MM.1S (cell line): ENCODE measurements around the gene OS9.

ENCODE experiments used
- DNase-seq: peaks from one replicate; pipeline ENCODE4 v3.0.0-alpha.2; 2015
- H2AFZ ChIP-seq: fragments of 300-600 bp; sonication (generic); 2 replicates; pipeline ENCODE4 v1.6.0; 2016; ENCODE audit warnings: antibody characterized with exemption, low read length
- H3F3A ChIP-seq: fragments of 300-600 bp; sonication (generic); 2 replicates; pipeline ENCODE4 v1.6.1; 2016; ENCODE audit warnings: mild to moderate bottlenecking, antibody characterized with exemption, low read length, moderate library complexity, mixed read lengths; ENCODE audit not compliant: insufficient read depth
- H3K27ac ChIP-seq: fragments of 300-600 bp; sonication (generic); 2 replicates; pipeline ENCODE4 v1.5.1; 2016; ENCODE audit warnings: mild to moderate bottlenecking, low read length
- H3K27me3 ChIP-seq: fragments of 300-600 bp; sonication (generic); replicated peaks from 2 replicates; pipeline ENCODE4 v1.6.0; 2016; ENCODE audit warnings: low read length; ENCODE audit not compliant: insufficient read depth
- H3K36me3 ChIP-seq: fragments of 300-600 bp; sonication (generic); replicated peaks from 2 replicates; pipeline ENCODE4 v1.6.1; 2016; ENCODE audit warnings: mild to moderate bottlenecking, low read length, mixed read lengths; ENCODE audit not compliant: insufficient read depth
- H3K4me1 ChIP-seq: fragments of 300-600 bp; sonication (generic); 2 replicates; pipeline ENCODE4 v1.6.1; 2016; ENCODE audit warnings: low read length, mixed read lengths
- H3K4me2 ChIP-seq: fragments of 300-600 bp; sonication (generic); 2 replicates; pipeline ENCODE4 v1.6.0; 2016; ENCODE audit warnings: low read depth, low read length
- H3K4me3 ChIP-seq: fragments of 300-600 bp; sonication (generic); 2 replicates; pipeline ENCODE4 v1.5.1; 2016; ENCODE audit warnings: low read length, mixed read lengths
- H3K79me2 ChIP-seq: fragments of 300-600 bp; sonication (generic); 2 replicates; pipeline ENCODE4 v1.6.1; 2016; ENCODE audit warnings: mixed run types, low read length, mixed read lengths
- H3K9ac ChIP-seq: fragments of 300-600 bp; sonication (generic); 2 replicates; pipeline ENCODE4 v1.6.1; 2016; ENCODE audit warnings: low read length, mixed read lengths
- H3K9me2 ChIP-seq: fragments of 300-600 bp; sonication (generic); replicated peaks from 2 replicates; pipeline ENCODE4 v1.6.1; 2016; ENCODE audit warnings: mild to moderate bottlenecking, low read length, mixed read lengths; ENCODE audit not compliant: insufficient read depth
- H3K9me3 ChIP-seq: fragments of 300-600 bp; sonication (generic); replicated peaks from 2 replicates; pipeline ENCODE4 v1.6.1; 2016; ENCODE audit warnings: mild to moderate bottlenecking, low read length, mixed read lengths; ENCODE audit not compliant: insufficient read depth
- H4K20me1 ChIP-seq: fragments of 300-600 bp; sonication (generic); 2 replicates; pipeline ENCODE4 v1.6.1; 2016; ENCODE audit warnings: mild to moderate bottlenecking, low read length, moderate library complexity, mixed read lengths; ENCODE audit not compliant: insufficient read depth
- EZH2 ChIP-seq: fragments of 300-600 bp; sonication (generic); optimal IDR thresholded peaks from 2 replicates; pipeline ENCODE3; 2017; ENCODE audit warnings: low read depth, mild to moderate bottlenecking, antibody characterized with exemption, low read length, mixed read lengths
- EZH2phosphoT487 ChIP-seq: fragments of 300-600 bp; sonication (generic); IDR thresholded peaks from 2 replicates; pipeline ENCODE4 v1.6.1; 2018; ENCODE audit warnings: antibody characterized with exemption, low read length
- TF ChIP-seq, protein P1 (sequence below): fragments of 300-600 bp; sonication (generic); IDR thresholded peaks from 2 replicates; pipeline ENCODE4 v1.5.1; 2016; ENCODE audit warnings: antibody characterized with exemption, low read length, mixed read lengths

OS9 gene

DNA sequence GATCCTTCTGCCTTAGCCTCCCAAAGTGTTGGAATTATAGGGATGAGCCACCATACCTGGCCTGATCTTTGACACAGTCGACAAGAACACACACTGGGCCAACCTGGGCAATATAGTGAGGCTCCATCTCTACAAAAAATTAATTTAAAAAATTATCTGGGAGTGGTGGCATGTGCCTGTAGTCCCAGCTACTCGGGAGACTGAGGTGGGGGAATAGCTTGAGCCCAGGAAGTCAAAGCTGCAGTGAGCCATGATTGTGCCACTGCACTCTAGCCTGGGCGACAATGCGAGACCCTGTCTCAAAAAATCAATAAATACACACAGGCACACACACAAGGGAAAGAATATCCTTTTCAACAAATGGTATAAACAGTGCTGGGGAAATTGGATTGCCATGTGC, 6.1 kb upstream of the OS9 start:
- Histone ChIP-seq H3K4me1 (no peaks in the 10 kb centered on the region), H2AFZ (no peak overlapping the region)
- DNase-seq: no peak

DNA sequence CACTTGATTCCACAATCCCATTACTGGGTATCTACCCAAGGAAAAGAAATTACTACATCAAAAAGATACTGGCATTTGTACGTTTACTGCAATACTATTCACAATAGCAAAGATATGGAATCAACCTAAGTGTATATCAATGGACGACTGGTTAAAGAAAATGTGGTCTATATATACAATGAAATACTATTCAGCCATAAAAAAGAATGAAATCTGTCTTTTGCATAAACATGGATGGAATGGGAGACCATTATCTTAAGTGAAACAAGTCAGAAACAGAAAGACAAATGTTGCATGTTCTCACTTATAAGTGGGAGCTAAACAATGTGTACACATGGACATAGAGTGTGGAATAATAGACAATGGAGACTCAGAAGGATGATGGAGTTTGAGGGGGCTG, 5.0 kb upstream of the OS9 start:
- no peaks in the 10 kb centered on the region for H3F3A ChIP-seq
- H2AFZ ChIP-seq: no peak overlapping the region
- H3K9me3 ChIP-seq: no peaks in the 10 kb centered on the region
- no peak overlapping the region for H3K4me2 ChIP-seq
- TF ChIP-seq, protein P1, sequence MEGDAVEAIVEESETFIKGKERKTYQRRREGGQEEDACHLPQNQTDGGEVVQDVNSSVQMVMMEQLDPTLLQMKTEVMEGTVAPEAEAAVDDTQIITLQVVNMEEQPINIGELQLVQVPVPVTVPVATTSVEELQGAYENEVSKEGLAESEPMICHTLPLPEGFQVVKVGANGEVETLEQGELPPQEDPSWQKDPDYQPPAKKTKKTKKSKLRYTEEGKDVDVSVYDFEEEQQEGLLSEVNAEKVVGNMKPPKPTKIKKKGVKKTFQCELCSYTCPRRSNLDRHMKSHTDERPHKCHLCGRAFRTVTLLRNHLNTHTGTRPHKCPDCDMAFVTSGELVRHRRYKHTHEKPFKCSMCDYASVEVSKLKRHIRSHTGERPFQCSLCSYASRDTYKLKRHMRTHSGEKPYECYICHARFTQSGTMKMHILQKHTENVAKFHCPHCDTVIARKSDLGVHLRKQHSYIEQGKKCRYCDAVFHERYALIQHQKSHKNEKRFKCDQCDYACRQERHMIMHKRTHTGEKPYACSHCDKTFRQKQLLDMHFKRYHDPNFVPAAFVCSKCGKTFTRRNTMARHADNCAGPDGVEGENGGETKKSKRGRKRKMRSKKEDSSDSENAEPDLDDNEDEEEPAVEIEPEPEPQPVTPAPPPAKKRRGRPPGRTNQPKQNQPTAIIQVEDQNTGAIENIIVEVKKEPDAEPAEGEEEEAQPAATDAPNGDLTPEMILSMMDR: no peak
- TF ChIP-seq EZH2phosphoT487 (no peak), EZH2 (no peak)
- no peaks in the 10 kb centered on the region for H3K27me3 ChIP-seq
- H3K4me1 ChIP-seq: no peaks in the 10 kb centered on the region
- DNase-seq: no peak
- no peak overlapping the region for H3K9ac ChIP-seq
- H3K79me2 ChIP-seq: no peaks in the 10 kb centered on the region
- H4K20me1 ChIP-seq: no peaks in the 10 kb centered on the region
- no peaks in the 10 kb centered on the region for H3K36me3 ChIP-seq
- no peak overlapping the region for H3K27ac ChIP-seq
- no peaks in the 10 kb centered on the region for H3K9me2 ChIP-seq
- no peak overlapping the region for H3K4me3 ChIP-seq

More for the DNA sequence above, 6.1 kb upstream of the OS9 start:
- Histone ChIP-seq H3K9me2 (no peaks in the 10 kb centered on the region), H3K9me3 (no peaks in the 10 kb centered on the region), H3K4me3 (no peak overlapping the region), H4K20me1 (no peaks in the 10 kb centered on the region), H3K4me2 (no peak overlapping the region), H3K27me3 (no peaks in the 10 kb centered on the region), H3K9ac (no peak overlapping the region), H3K27ac (no peak overlapping the region), H3K79me2 (no peaks in the 10 kb centered on the region), H3K36me3 (no peaks in the 10 kb centered on the region), H3F3A (no peaks in the 10 kb centered on the region)
- TF ChIP-seq, protein P1: no peak
- TF ChIP-seq EZH2 (no peak), EZH2phosphoT487 (no peak)

DNA sequence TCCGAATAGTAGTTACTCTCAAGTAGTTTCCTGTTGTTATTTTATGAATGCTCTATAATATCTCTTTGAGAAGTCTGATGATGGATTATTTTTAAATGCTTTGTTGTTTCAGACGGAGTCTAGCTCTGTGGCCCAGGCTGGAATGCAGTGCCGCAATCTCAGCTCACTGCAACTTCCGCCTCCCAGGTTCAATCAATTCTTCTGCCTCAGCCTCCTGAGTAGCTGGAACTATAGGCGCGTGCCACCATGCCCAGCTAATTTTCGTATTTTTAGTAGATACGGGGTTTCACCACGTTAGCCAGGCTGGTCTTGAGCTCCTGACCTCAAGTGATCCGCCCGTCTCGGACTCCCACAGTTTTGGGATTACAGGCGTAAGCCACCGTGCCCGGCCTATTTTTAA, 1.4 kb upstream of the OS9 start:
- Histone ChIP-seq H3F3A (no peaks in the 10 kb centered on the region), H3K9me2 (no peaks in the 10 kb centered on the region), H3K4me3 (no peak overlapping the region), H3K36me3 (peaks cover 8% of the 10 kb centered on the region; the same call in 1 of the 2 replicates), H3K27ac (no peak overlapping the region), H3K9me3 (no peaks in the 10 kb centered on the region), H3K27me3 (no peaks in the 10 kb centered on the region), H3K79me2 (peaks cover 23% of the 10 kb centered on the region), H4K20me1 (no peaks in the 10 kb centered on the region), H3K9ac (no peak overlapping the region), H2AFZ (no peak overlapping the region), H3K4me2 (no peak overlapping the region), H3K4me1 (peaks cover 8% of the 10 kb centered on the region; the same call in 1 of the 2 replicates)
- TF ChIP-seq EZH2 (no peak), EZH2phosphoT487 (no peak)
- TF ChIP-seq, protein P1: no peak
- no peak for DNase-seq

DNA sequence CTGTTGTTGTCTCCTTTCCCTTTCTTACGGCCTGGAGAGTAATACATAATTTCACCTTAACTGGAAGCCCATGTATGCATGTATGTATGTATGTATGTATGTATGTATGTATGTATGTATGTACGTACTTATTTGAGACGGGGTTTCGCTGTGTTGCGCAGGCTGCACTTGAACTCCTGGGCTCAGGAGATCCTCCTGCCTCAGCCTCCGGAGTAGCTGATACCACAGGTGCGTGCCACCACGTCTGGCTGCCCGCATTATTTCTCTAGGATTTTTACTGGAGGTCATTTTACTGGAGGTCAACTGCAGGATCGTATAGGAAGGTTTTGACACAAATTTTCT, 644 bp upstream of the OS9 start:
- H3K4me3 ChIP-seq: peak overlapping the region; percentile 33

More for the DNA sequence above, 644 bp upstream of the OS9 start:
- H3K9me2 ChIP-seq: no peaks in the 10 kb centered on the region
- TF ChIP-seq, protein P1: no peak
- no peak for TF ChIP-seq EZH2
- no peak for TF ChIP-seq EZH2phosphoT487
- no peaks in the 10 kb centered on the region for H3F3A ChIP-seq
- H3K27me3 ChIP-seq: no peaks in the 10 kb centered on the region
- H3K27ac ChIP-seq: no peak overlapping the region
- H2AFZ ChIP-seq: peak overlapping the region; percentile 75
- no peak overlapping the region for H3K9ac ChIP-seq
- no peaks in the 10 kb centered on the region for H4K20me1 ChIP-seq
- peak overlapping the region; percentile 58 for H3K4me2 ChIP-seq
- no peak for DNase-seq
- H3K4me1 ChIP-seq: peaks cover 8% of the 10 kb centered on the region; the same call in 1 of the 2 replicates
- H3K9me3 ChIP-seq: no peaks in the 10 kb centered on the region
- H3K36me3 ChIP-seq: peaks cover 8% of the 10 kb centered on the region; the same call in 1 of the 2 replicates
- H3K79me2 ChIP-seq: peaks cover 23% of the 10 kb centered on the region
